ENCODE measurements around the gene CCNI2.

The CCNI2 gene

DNA sequence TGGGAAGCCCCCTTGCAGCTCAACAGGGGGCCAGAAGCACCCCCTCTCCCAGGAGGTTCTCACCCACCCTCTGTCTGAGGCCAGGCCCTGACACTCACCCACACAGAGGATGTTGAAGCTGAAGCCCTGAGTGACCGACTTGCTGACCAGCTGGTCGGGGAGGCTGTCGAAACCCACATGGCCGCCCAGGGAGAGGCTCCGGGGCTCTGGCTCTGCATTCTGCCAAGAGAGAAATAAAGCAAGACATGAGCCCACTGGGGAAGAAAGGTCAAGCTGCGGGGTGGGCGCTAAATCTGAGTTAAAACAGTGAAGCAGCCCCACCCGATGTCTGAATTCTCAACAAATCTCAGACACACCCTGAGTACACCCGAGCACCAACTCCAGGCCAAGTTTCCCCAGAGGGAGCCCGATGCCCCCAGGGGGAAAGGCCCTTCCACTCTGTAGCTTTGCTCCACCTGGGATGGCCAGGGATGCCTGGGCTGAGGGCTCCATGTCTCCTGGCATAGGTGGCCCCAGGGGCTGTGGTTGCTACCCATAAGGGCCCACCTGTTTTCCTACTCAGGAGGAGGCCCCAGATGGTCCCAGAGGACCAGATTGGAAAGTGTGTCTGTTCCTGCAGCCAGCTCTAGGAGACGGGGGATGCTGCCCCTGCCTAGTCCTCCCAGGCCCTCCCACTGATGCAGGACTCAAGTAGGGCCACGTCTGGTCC, 18.2 kb downstream of the CCNI2 start:
- DNase-seq (ENCODE audit: low read depth) = no peak

DNA sequence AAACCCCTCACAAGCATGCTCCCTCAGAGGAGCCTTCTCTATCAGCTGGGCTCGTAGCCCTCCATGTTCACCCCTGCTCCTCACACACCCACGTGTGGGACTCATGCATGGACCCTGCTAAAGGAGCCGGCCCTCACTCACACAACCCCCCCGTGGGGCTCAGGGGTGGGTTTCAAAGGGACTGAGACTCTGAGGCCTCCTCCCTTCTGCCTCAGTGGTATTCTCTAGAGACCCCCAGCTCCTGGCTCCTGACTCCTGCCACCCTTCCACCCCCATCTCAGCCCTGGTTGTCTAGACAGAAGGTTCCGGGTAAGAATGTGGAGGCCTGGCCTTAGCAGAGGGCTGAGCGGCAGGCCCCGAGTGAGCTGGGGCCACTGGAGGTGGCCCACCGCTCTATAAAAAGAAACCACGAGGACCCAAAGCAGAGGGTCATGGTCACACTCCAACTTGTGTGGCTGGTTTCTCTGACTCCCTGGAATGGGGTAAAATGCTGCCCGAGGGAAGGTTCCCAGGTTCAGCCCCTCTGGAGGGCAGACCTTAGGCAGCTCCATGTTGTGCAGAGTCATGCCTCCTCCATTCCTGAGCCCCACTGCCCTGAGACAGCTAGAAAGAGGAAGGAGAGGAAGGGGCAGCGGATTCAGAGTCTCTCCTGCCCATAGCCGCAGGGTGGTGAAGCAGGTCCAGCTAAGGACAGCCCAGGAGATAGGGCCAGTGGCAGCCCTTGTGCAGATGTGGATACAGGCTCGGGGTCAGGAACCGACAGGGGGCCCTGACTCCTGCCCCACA, 19.0 kb downstream of the CCNI2 start:
- no peak for DNase-seq (ENCODE audit: low read depth)

DNA sequence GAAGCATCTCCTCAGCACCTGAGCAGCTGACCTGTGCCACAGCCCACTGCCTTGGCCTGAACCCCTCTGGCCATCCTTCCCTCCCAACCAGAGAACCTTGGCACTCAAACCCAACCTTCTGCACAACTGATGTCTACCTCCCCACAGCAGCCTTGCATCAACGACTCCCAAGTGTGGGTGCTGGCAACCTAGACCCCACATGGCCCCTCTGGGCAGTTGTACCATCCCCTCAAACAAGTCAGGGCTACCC, 19.5 kb downstream of the CCNI2 start:
- DNase-seq (ENCODE audit: low read depth) = no peak

DNA sequence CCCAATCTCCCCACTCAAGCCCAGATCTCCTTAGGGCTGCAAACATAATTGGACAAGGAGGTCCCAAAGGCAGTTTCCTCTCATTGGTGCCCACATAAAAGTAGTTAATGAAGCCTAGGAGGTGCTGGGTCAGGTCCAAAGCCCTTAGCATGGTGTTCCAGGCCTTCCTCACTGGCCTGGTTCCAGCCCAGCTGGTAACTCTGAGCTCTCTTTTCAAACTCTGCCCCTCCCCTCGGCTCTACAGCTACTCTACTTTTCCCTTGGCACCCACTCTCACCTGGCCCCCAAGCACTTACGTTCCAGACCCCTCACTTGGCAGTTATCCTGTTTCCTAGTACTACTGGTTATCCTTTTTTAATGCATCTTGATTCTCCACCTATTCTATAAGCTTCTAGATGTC, 19.9 kb downstream of the CCNI2 start:
- no peak for DNase-seq (ENCODE audit: low read depth)

DNA sequence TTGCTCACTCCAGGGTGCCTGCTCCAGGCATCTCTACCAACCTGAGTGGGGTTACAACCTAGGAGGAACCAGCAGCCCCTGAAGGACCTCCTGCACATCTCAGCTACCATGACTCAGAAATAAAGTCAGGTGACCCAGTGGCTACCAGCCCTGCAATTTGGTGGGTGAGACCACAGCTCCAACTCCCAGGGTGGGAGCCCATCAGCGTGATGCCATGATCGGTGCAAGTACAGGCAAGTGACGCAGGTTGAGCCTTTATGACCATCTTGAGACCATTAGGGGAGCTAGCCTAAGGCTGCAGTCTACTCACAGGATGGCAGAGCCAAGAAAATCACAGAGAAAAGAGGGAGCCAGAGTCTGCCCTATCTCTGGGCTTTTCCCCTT, 21.3 kb downstream of the CCNI2 start:
- no peak for DNase-seq (ENCODE audit: low read depth)

DNA sequence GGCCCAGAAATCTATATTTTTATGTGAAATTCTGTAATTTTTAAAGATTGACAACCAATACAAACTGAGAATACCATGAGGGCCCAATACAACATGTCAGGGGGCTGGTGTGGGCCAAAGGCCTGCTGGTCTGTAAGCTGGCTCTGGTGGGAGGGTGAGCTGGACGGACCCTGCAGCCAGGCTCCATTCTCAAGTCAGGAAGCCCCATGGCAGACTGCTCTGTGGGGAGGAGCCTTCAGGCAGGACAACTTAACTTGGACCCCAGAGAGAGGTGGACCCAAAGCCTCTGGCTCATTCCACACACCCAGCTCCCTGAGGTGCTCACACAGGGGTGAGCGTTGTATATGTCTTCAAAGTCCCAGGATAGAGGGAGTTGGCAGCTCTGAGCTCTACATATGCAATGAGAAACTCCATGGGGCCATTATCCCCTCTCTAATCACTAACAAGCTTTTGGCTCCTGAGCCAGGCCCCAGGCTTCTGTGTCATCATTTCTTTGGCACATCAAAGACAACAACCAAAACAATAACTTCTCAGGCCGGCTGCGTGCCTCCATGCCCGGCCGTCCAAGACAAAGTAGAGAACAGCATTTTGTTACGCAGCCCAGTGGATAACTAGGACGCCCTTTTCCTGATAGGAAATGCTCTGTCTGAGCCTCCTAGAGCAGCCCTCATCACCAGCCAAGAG, 23.4 kb downstream of the CCNI2 start:
- no peak for DNase-seq (ENCODE audit: low read depth)

DNA sequence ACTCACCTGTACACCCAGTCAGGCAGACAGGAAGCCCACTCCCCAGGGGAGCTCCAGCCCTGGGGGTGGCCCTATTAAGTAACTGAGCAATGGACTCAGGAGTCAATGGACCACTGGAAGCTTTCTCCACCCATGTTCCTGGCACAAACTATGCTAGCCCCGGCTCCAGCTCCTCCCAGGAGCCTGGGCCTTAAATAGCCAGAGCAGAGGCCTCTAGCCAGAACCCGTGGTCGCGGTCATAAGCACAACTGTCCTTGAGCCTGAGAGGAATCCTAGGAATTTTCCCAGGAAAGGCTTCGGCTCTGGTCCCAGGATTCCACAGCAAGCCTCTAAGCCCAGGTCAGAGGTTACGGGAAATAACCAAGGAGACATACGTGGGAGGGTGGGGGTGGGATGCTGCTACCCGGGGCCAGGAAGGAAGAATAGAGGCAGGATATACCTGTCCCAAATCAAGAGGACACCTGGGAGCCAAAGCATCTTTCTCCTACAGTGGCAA, 24.3 kb downstream of the CCNI2 start:
- DNase-seq (ENCODE audit: low read depth) = no peak

DNA sequence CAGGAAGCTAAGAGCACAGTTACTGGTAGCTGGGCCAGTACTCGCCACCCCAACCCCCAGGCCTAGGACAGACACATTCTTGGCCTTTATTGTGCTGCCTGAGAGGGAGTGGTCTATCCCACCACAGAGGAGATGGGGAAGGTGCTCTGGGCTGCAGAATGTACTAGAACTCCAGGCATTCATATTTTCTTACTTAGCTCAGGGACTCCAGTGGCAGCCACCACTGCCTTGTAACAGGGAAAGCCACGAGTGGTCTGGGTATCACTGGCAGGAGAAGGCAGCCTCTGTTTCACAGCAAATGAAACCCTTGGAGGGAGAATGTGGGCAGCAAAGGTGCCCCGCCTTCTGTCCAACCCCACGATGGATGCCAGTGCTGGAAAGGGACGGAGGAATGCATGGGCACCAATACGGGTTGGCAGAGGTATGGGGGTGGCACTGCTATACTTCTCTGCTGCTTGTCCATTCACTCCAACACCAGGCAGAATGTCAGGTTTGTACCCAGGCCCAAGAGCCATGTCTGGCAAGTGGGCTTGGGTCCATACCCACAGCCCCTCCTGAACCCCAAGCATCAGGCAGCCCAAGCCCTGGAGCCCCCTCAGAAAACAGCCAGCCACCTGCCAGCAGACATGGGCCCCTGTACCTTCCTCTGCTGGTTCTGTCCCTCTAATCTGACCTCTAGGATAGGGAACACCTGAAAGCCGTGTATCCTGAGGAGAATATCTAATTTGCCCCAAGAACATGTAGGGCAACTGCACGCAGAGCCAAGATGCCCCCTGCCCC, 25.3 kb downstream of the CCNI2 start:
- no peak for DNase-seq (ENCODE audit: low read depth)

DNA sequence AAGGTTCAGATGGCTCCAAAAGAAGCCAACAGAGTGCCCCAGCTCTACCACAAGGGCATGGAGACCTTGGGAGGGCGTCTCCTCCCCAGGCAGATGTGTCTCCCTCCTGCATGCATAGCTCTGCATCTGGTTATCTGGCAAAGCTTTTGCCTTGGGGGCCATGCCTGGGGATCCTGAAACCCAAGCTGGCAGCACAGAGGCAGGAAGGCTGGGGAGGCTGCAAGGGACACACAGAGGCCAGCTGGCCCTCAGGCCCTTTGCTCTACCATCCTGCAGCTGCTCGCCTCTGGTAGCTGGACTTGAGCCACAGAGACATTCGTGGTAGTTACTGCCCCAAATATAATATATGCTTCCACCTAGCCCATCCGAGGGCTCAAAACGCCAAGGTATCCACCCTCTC, 25.9 kb downstream of the CCNI2 start:
- no peak for DNase-seq (ENCODE audit: low read depth)

DNA sequence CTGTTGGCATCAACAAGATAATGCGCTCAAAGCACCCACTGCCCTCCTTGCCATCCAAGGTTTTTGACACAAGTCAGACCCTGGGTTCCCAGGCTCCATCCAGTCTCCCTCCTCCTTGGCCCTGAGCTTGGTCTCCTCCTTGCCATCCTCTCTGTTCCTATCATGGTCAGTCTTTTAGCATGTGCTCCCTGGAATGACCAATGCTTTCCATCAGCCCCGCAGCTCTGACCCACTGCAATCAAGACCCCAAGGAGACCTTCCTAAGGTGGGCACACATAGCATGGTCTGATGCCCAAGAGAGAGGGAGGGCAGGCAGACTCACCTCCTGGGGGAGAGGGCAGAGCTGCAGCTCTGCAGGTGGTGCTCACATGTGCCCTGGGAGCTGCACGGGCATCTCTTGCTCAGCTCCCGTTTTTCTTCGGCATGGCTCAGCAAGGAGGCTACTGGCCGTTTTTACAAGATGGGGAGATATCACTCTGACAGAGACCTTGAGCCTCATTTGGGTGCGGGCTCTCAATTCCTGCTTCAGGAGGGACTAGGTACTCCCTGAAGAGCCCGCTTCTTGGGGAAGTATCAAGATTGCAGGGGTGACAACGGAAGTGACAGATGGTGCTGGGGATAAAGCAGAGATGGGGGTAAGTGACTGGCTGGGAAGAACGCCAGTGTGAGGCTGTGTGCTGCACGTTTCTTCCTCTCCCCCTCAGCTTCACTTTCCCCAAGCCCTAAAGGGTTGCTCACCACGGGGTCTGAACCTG, 26.6 kb downstream of the CCNI2 start:
- no peak for DNase-seq (ENCODE audit: low read depth)

DNA sequence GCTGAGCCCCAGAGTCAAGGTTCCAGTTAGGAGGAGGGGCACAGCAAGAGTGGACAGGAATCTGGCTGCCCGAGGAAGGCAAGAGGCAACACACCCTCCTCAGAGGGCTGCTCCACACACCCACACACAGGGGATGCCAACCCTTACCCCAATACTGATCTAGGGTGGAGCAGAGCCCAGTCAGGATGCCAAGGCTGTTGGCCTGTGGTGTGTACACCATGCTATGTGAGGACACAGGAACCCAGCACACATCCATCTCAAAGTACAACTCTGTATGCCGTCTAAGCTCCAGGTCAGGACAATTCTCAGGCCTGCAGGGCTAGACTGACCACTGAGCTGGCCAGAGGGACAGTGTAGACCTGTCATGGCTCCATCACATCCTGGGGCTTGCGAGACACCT, 27.2 kb downstream of the CCNI2 start:
- no peak for DNase-seq (ENCODE audit: low read depth)

DNA sequence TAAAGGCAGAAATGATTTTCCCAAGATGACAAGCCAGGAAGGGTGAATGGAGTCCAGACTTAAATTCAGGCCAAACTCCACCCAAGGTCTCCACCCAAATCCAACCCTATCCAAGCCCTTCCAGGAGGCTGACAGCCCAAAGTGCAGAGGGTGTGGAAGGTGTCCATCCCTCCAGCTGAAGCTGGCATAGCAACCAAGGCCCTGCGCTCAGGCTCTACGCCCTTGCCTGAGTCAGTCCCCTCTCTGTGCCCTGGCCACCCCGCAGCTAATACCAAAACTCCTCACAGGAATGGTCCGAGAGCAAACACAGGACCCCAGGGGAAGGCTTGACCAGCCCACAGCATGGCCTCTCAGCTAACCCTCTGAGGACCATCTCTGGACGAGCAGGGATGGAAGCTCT, 27.7 kb downstream of the CCNI2 start:
- no peak for DNase-seq (ENCODE audit: low read depth)

DNA sequence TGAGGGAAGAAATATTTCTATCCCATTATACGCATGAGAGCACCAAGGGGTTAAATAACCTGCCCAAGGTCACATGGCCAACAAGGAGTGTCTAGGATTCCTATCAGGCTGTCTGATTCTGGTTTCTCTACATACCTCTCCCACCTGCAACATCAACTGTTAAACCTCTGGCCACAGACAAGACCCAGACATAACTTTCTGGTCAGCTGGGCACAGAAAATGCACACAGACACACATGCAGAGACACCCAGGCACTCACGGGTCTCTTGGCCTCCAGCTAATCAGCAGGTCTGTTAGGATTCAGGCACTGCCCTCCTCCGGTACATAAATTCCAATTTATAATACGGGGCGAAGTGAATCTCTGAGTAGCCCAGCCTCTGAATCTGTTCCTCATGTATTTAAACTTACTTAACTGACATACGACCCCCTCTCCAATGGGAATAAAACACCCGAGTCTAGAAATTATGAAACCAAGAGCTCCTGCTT, 28.3 kb downstream of the CCNI2 start:
- no peak for DNase-seq (ENCODE audit: low read depth)

DNA sequence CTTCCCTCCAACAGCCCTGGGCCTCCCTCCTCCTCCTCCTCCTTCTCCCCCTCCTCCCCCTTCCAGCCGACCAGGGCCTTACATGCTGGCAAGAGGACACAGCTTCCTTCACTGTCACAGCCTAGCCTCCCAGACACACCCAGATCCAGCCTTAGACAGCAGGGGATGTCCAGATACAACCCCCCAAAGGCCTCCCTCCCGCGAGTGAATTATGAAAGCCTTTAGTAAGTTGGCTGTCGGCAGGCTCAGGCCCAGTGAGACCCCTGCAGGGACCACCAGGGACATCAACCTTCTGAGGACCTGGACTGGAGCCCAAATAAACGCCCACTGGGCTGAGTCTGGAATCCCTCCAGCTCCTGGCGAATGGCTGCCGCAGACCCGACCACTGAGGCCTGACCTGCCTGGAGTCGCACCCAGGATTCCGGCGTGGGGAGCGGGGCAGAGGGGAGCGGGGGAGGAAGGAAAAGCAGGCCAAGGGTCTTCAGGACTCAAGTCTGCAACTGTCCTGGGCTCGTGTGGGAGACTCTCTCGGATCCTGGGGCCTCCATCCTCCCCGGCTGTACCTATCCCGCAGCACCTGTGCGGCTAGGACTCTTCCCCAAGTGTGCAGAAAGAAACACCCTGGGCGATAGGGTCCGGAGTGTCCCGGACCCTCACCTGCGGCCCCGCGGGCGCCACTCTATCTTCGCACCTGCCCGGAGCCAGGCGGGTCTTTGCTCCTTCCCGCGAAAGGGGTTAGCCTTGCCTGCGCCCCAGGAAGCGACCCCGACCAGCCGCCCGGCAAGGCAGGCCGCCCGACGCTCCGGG, 29.1 kb downstream of the CCNI2 start:
- DNase-seq (ENCODE audit: low read depth) = no peak

DNA sequence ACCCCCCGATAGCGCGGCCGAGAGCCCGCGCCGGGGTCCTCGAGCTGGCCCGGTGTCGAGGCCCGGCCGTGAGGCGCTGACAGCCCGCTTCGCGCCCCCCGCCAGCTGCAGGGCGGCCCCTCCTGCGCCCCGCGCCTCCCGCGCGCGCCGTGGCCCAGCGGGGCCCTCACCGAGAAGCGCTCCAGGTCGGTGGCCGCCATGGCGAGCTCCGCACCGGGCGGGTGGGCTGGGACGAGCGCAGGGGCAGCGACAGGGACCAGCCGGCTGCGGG, 29.6 kb downstream of the CCNI2 start:
- DNase-seq (ENCODE audit: low read depth) = no peak

DNA sequence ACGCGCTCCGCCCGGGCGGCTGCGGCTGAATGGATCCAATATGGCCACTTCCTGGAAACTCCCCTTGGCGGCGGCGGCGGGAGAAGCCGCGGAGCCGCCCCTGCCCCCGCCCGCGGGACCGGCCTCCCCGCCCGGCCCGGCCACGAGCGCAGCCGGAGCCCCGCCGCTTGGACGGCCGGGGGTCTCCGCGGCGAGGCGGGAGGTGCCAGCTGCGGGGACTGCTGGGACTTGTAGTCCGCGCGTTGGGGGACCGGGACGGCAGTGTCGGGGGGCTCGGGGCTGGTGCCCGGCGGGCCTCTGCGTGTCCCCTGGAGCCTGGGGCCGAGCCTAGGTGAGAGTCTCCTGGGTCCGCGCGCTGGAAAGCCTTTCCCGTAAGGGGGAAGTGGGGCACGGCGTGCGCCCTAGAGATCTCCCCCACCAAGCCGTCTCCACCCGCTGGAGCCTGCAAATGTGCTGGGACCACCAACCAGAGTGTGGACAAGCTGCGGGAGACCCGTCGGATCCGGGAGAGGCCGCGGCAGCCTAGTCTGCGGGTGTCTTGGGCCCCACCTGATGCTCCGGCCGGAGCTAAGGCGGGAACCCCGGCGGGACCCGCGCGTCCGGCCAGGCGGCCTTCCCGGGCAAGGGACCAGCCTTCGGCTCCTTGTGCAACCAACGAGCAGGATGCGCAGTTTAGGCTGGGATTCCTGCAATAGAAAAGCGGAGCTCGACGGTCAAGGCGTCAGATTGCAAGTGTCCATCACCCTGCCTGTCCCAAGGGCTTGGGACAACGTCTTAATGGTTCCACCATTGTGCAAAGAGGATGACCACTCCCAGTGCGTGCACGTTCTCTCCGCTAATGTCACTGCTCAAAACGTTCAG, 30.2 kb downstream of the CCNI2 start, which contains the start of gene SEPTIN8:
SEPTIN8 (minus strand) TSS at position 31 of the 861 bp plus-strand sequence. CDS start 102 bp downstream, outside the sequence.
- DNase-seq (ENCODE audit: low read depth) = no peak

DNA sequence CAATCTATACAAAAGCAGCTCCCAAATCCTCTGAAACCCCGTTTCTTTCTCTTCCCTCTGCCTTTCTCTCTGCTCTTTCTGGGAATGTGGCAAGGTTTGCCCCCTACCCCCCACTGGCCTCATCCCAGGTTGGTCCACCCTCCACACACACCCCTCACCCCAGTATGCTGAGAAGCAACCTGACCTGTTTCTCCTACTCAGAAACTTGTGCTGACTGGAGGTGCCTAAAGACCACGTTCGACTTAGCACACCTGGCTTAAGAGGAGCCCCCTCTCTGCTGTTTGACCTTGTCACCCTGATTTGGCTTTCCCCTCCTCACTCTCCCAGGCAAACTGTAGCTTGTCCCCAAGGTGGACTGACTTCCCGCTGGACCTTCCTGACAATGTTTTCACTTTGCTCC, 30.9 kb downstream of the CCNI2 start:
- no peak for DNase-seq (ENCODE audit: low read depth)

DNA sequence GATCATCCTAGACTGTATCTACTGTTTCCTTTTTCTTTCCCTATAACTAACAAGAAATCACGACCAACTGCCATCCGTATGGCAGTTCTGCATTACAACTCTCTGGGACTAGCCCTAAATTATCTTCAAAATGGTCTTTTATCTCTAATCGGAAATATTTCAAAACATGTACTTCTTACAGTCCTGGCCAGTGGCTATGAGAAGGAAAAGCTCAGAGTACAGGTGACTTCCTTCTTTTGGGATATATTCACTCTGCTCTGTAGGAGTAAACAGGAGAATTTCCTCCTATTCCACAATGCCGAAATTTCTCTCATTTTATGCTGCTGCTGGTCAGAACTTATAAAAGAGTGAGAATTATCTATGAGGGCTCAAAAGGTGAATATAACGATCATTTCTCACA, 31.6 kb downstream of the CCNI2 start:
- DNase-seq (ENCODE audit: low read depth) = no peak

DNA sequence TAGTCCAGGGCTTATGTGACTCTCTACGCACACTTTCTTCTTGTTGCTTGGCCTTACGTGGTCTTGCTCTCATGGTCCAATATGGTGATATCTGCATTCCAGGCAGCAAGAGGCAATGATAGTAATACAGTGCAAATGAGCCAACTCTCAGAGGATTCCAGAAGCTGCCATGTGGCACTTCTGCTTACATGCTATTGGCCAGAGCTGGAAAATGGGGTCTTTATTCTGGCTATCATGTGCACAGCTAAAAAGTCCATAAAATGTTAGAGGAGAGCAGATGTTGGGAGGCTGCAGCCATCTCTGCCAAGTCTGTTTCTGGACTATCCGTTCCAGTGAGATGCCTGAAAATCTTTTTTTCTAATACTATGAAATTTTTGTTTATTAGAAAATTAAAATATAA, 32.7 kb downstream of the CCNI2 start:
- DNase-seq (ENCODE audit: low read depth) = no peak

DNA sequence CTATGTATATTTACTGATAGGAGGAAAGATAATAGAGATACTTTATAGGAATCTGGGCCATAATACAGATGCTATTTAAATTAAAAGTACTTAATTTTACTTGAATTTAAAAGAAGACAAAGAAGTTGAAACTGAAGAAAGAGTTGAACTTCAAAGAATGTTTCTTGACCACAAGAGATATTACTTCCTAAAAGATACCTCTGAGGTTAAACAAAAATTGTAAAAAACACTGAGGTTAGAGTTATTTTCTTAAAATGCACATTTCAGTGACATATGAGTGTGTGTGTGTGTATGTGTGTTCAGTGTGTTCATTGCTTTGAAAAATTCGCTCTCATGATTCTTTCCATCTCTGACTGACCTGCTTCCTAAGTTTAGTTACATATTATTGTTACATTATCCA, 33.4 kb downstream of the CCNI2 start:
- no peak for DNase-seq (ENCODE audit: low read depth)
